ENCODE data around the gene KCND3.

DNA sequence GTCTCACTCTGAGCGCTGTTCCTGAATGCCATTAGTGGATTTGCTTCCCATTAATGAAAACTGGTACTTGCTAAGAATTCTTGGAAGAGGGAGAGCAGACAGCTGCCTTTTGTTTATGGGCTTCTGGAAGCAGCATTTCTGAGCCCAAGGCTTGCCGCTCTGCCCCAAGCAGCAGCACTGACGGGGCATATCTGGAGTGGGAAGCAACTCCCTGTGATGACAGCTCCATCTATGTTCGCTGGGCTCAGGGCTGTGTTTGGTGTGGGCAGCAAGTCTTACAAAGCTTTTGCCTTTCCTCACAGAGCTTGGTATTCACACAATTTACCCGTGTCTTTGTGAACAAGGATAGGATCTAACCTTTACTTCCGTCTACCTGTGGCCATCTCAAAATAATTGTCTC, 161.5 kb downstream of the KCND3 start:
- TF ChIP-seq ZBTB7A (tag by site-specific recombination; IDR thresholded peaks at IDR 0.05; ENCODE audit: low read depth), result no peak
- TF ChIP-seq, protein P1, sequence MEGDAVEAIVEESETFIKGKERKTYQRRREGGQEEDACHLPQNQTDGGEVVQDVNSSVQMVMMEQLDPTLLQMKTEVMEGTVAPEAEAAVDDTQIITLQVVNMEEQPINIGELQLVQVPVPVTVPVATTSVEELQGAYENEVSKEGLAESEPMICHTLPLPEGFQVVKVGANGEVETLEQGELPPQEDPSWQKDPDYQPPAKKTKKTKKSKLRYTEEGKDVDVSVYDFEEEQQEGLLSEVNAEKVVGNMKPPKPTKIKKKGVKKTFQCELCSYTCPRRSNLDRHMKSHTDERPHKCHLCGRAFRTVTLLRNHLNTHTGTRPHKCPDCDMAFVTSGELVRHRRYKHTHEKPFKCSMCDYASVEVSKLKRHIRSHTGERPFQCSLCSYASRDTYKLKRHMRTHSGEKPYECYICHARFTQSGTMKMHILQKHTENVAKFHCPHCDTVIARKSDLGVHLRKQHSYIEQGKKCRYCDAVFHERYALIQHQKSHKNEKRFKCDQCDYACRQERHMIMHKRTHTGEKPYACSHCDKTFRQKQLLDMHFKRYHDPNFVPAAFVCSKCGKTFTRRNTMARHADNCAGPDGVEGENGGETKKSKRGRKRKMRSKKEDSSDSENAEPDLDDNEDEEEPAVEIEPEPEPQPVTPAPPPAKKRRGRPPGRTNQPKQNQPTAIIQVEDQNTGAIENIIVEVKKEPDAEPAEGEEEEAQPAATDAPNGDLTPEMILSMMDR (tag by site-specific recombination; IDR thresholded peaks at IDR 0.05), result no peak
- TF ChIP-seq ZFP37 (tag by site-specific recombination; IDR thresholded peaks at IDR 0.05), result no peak
- TF ChIP-seq ZNF138 (tag by site-specific recombination; IDR thresholded peaks at IDR 0.05; ENCODE audit: borderline replicate concordance), result no peak
- TF ChIP-seq ZNF792 (tag by site-specific recombination; IDR thresholded peaks at IDR 0.05), result no peak
